GM18907 (cell line): ENCODE data around the gene STOML2.

Source experiments
- ATAC-seq: cut with Tn5 transposase; IDR thresholded peaks from one replicate; pipeline ENCODE4 v1.9.1; 2021; ENCODE audit warnings: mild to moderate bottlenecking, moderate library complexity; ENCODE audit not compliant: unreplicated experiment

The STOML2 gene

DNA sequence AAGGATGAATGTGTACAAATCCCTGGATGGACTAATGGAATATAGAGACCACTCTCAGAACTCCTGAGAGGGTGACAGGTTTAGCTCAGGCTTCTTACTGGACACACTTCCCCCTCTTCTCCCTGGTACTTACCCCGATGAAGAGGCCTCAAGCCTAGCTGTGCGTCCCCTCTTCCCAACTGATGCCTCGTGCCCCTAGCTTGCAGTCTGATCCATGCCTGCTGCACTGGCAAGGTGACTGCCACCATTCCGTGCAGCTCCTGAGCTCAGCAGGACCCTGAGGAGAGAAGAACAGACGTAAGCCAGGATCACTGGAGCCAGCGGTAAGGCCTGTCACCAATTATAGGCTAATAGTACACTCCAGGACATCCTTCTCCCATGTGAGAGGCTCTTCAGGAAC lies 5.5 kb upstream of the STOML2 start:
- ATAC-seq, result no peak

DNA sequence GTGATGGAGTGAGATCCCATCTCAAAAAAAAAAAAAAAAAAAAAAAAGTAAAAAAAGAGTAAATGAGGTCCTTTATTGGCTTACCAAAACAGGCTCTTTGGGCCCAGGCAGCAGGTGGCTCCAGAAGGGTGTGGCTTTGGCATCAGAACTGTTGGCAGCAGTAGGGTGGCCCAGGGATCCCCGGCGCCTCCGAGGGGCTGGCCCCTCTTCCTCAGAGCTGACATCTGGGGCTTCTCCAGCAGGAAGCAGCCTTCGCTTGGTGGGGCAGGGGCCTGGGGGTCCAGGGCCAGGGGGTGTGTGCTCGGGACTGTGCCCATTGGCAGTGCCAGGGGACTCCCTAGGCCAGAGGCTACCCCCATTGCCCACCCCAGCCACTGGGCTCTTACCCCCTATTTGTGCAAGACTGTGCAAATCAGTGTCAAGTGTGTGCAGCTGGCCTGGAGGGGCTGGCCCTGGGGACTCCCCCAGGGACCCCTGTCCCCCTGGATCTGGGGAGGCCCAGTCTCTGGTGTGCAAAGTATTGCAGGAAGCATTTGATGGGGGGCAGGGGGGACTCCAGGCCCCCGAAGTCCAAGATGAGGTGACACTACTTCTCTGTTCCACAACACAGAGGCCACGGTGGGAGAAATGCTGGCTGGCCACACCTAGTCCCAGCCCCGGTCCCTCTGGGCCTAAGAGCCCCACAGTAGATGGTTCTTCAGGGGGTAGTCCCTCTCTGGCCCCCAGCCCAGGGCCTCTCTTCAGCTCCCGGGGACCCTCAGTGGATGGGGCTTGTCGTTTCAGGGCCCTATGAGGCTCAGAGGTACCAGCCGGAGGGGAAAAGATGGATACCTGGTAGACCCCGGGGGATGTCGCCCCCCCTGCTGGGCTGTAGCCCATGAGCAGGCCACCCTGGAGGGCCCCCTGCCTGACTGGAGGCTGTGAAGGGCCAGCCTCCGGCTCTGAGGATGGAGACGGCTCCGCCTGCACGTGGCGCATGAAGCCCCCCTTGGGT lies 4.7 kb upstream of the STOML2 start:
- no peak for ATAC-seq

DNA sequence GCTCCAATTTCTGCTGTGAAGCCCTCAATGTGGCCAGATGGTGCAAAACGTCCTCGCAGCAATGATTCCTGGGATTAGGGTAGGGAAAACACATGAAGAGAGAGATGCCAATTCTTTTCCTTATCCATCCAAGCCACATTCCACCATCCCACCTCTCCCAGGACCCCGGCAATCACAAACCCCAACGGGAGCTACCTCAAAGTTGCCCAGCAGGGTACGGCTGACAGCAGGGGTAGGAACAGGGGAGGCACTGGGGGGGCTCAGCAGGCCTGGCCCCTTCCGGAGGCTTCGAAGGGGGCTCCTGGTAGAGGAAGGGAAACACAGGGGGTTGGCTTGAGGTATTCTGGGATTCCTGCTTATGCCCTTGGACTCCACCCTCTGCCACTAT lies 3.4 kb upstream of the STOML2 start:
- ATAC-seq, result no peak

DNA sequence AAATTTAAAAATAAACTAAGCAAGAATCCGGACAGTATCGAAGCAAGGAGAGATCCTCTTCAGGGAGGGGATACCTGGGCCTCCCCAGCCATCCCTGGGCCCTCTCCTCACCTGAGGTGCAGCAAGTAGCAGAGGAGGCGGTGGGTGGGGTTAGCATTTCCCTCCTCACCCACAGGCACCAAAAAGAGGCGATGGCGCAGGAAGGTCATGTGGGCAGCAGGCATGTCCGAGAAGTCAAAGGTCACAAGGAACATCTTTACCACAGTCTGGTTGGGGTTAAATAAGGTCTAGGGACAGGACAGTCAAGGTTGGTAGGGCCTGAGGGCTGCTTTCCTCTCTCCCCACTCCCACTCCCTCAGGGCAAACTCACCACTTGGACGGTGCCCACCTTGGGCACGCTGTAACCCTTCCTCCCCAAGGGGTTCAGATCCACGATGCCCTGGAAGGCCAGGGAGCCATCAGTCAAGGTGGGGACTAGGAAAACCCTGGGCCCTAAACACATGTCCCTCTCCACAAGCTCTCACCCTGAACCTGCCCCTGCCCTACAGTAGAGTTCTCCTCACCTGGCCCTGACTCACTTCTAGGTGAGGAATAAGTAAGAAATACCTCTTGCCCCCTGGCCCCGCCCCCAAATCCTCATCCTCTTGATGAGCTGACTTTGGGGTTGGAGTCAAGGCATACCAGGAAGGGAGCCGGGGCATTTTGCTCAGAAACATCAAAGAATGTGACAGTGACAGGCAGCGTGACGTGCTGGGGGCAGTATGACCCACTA lies 2.8 kb upstream of the STOML2 start:
- ATAC-seq, result no peak

DNA sequence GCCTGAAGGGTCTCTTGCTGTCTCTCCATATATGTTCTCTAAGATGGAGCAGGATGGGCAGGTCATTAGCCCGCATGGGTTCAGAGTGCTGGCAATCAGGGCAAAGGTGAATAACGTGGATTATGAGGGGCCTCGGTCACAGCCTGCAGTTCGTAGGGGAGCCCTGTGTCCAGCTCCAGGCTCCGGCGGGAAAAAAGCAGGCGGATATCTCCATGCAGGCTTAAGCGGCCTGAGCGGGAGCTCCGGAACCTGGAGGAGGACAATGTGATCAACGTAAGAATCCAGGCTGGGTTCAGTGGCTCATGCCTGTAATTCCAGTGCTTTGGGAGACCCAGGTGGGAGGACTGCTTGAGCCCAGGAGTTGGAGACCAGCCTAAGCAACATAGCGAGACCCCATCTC lies 2.2 kb upstream of the STOML2 start:
- ATAC-seq, result no peak

DNA sequence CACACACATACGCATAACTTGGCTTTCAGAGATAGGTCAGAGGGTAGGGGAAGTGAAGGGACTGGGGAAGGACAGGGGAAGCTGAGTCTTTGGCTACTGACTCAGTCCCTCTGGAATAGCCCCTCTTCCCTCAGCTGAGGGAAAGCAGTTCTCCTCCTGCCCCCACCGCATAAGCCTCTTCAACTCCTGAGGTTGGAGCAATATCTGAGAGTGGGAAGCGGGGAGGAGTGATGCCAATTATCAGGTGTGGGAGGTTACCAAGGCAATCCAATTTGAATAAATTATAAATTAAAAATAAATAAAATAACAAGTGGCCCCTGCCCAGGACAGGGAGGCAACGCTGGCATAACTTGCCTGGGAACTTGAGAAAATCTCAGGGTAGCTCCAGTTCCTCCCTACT lies 1.7 kb upstream of the STOML2 start:
- ATAC-seq, result no peak

DNA sequence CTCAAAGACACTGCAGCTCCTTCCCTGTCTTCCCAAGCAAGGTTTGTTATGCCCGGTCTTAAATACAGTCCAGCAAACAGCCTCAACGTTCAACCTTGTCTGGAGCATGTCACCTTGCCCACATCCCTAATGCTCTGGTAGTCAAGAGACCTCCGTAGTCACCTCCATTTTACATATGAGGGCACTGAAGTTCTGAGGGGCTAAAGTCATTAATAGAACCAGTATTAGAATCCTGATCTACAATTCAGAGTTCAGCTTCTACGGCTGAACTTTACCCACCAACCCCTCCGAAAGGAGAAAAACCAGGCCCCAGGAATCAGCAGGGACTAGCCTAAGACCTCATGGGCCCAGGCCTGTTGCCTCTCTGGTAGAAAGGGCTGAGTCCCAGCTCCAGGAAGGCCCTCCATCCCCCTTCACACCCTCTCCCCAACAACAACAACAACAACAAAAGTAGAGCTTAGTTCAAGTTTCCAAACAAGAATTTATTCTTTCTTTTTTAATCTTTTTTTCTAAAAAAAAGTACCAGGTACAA lies 795 bp upstream of the STOML2 start:
- no peak for ATAC-seq

DNA sequence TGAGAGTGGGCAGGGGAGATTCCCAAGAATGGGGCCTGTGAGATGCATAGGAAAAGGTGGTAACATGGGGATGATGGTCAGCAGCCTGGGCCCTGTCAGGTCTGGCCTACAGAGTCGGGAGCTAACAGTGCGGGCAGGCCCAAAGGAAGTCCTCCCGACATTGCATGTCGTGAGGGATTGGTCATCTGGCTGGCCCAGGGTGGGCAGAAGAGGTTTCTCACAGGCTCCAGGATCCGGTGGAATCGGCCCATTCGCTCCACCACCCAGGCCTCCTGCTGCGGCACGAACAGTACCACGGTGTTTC lies 514 bp downstream of the STOML2 start:
- peak; percentile 18 for ATAC-seq

DNA sequence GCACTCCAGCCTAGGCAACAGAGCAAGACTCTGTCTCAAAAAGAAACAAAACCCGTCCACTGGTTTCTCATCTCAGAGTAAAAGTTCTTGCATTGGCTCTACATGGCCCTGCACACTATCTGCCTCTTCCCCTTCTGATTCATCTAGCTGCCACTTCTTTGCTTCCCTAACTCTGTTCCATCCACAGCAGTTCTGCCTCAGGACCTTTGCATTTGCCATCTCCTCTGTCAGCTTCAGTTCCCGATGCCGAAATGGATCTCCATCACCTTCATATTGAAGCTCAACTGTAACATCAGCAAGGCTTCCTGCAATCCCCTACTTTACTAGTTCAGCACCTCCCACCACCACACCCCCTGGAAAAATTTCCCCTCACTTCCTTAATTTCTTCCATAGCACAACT lies 5.4 kb downstream of the STOML2 start:
- ATAC-seq, result no peak

DNA sequence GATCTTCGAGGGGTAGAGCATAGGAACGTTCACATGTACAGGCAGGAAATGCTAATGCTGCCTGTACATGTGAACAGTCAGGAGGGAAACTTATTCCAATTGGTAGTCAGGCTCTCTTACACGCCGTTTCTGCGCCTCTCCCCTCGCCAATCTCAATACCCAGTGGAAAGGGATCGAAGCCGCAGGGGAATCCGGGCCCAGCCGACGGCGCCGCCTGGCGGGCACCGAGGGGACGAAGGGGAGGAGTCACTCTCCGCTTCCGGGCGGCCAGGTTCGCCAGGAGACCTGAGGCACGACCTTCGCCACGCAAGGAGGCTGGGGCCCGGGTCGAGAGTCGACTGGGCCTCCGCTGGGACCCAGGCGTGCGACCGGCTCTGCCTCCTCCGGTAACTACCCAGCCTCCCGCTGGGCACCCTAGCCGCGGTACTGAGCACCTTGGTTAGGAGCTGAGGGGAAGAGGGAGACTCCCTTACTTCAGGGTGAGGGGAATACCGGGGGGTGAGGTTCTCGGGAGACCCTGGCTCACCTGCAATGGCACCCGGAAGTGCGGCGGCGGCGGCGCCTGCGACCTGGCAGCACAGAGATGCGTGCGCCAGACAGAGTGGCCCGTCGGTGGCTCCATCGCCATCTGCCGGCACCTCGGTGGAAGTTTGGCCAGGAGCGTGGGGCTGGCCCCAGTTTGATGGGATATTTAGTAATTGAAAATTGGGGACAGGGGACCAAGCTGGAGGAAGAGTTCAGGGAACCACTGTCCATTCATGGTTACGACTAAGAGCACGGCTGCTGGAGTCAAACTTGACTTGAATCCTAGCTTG lies 6.7 kb downstream of the STOML2 start, which contains the start of gene PIGO:
Gene PIGO (minus strand): TSS at position 557 of the 815 bp plus-strand sequence. CDS start 1,026 bp downstream, outside the sequence.
- peak; percentile 87 for ATAC-seq

DNA sequence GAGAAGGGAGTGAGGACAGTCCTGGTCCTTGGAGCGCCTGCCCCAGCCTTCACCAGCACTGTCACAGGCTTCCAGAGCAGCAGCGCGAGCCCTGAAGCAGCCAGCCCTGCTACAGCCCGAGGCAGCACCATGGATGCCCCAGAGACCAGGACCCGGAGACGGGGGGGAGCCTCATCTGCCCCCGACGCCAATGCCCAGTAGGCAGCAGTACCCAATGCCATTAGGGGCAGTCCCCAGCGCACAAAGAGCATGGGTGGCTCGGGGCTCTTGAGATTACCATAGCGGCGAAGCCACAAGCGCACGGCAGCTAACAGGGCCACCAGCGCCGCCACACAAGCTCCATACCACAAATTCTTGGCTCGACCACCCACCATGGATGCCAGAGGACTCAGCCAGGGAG lies 11.4 kb downstream of the STOML2 start:
- ATAC-seq, result no peak

DNA sequence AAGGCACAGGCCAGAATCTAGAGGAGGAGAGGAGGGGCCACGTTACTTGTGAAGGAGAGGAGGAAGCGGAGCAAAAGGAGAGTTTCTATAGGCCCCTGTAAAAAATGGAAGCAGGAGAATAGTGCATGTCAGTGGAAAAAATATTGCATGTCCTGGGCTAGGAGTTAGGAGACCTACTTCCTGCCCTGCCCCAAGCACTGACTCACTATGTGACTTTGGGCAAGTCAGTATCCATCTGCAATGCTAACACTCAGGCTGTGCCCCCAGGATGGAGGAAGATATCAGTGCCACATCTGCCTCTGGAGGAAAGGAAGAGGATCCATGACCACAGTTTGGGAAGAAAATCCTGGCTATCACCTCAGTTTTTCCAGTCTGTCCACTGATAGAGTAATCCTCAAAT lies 13.5 kb downstream of the STOML2 start:
- no peak for ATAC-seq

DNA sequence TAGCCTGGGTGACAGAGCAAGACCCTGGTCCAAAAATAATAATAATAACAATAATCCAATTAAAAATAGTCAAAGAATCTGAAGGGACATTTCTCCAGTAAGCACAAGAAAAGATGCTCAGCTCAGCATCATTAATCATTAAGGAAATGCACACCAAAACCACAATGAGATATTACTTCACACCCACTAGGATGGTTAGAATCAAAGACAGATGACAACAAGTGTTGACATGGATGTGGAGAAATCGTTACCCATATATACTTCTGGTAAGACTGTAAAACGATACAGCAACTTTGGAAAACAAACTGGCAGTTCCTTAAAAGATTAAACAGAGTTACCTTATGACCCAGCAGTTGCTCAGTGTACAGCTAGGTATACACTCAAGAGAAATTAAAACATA lies 17.9 kb downstream of the STOML2 start:
- ATAC-seq, result no peak

DNA sequence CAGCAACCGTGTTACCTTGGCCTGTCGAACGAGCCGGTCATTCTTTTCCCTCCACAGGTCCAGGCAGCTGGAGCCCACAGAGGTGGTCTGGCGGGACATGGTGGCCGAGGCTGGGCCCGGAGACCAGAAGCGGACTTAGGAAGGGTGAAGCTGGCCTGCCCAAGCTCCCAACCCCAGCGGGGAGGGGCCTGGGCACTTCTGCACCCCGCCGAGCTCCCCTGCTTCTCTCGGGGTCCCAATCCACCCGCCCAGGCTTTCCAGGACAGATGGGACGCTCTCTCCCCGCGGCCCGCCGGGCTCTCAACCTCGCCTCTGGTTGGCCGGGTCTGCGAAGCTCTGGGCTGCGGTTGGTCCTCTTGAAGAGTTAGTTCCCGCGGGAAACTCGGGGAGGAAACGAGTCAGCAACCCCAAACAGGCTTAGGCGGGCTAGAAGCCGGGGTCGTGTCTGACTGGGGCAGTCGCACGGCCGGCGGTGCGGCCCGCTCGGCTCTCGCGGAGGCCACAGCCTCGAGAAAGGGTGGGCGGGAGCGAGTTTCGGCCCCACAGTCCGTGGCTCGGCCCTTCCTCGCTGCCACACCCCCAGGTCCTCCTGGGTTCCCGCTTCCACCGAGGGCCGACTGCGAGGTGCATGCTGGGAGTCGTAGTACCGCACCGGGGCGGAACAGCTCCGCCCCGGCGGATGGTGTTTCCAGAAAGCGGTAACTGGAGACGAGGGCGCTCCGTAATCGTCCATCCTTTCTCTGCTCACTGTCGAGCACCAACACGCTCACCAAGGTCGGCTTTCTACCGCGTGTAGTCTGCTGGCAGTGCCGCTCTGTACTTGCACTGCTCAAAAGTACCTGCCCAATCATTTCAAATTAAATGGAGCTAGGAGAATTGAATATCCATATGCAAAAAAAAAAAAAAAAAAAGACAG lies 23.2 kb downstream of the STOML2 start, which contains the start of gene FANCG:
Gene FANCG (minus strand): TSS at position 517 of the 916 bp plus-strand sequence. CDS start 418 bp downstream, at position 99.
- peak; percentile 86 for ATAC-seq

DNA sequence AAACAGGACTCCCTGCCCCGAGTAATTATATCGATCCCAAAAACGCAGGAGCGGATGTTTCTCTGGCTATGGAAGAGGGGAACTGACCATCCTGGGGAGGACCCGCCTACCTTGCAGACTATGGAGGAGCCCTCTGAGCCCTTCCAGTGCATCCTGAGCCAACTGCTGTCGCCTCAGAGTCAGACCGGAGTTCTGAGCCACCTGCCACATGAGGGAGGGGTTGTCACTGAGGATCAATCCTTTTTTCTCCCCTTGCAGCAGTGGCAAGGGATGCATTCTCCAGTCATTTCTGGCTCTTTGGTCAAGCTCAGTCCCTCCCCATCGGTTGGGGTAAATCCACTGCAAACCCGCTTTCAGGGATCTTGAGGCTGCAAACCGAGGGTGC lies 23.9 kb downstream of the STOML2 start:
- no peak for ATAC-seq

DNA sequence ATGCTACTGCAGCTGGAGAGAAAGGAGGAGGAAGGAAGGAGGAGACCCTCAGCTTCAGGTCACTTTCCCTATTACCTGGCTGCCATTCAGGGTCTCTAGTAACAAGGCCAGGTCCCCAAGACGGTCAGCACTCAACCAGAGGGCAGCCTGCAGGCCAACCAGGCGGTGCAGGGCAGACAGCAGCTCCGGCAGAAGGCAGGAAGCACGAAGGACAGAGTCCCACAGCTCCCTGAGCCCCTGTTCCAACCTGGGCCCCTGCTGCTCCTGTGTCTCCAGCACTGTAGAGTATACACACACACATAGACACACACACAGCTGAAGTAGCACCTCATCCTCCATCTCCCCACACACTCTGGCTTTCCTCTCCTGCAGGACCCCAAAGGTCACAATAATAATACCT lies 24.9 kb downstream of the STOML2 start:
- ATAC-seq, result no peak

DNA sequence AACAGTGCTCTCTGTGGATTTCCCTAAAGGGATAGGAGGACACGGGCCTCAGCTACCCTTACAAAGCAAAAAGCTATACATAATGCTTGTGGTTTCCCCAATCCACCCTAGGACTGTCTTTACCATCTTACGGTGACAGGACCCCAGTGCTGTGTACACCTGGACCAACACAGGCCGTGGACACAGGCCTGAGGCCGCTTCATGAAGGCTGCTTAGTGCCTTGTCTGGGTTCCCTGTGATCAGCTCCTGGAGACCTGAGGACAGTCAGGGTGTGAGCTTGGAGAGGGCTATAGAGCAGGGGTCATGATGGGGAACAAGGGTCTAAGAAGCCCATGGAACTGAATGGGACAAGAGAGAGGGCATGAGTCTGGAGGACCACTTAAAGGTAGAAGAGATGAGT lies 26.1 kb downstream of the STOML2 start:
- ATAC-seq, result no peak

DNA sequence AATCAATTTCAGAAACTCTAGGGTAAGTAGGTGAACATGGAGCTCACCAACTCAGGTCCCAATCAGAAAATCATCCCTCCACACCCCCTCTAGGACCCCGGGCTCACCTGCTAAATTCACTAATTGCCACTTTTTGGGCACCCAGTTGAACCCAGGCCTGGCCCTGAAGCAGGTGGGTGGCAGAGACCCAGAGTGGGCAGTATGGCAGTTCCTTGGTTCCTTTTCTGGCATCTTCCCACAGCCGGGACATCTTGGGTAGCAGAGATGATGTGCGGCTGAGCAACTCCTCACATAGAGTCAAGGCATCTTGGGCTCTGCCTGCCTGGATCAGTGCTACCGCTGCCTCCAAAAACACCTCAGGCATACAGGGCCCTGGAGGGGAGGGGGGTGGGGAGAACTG lies 27.6 kb downstream of the STOML2 start:
- no peak for ATAC-seq

DNA sequence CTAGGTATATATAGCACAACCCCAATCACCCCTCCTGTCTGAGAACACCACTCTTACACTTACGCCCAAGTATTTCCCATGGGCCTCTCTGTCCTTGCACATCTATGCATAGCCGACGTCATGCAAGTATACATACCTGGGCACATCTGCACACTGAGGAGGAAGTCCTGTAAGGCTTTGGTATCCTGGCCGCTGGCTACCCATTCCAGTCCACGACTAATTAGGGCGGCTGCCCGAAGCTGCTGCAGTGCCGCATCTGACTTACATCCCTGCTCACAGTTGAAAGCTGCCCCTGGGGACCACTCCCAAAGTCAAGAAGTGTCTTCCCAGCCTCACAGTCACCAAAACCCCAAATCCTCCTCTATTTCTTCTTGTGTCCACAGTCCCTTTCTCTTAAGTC lies 28.1 kb downstream of the STOML2 start:
- ATAC-seq, result no peak

DNA sequence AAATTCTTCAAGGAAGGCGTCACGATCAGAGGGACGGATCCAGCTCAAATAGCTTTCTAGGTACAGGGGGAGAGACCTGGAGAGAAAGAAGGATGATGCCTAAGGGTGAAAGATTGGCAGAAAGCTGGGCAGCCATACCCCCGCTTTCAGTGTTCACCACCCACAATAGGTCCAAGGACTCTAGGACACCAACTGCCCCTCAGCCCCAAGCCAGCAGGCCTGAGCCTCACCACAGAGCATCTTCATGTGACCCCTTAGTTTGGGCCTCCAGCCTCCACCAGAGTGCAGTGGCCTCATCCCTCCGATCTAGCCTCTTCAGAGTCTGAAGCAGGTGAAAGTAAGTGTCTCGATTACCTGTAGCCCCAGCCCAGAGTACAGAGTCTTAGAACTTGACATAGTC lies 28.8 kb downstream of the STOML2 start:
- no peak for ATAC-seq
